GM23248 (cell line): ENCODE results near the gene CYB5D1. TPM values are rescaled to one million over a fixed set of nuclear protein-coding genes. Genes with fewer than 3 reads are reported as not detected.

Experiments
- DNase-seq: peaks from one replicate; pipeline ENCODE4 v3.0.0-alpha.2; 2015
- H2AFZ ChIP-seq: fragments of 200-600 bp; sonication (generic); 2 replicates; pipeline ENCODE4 v1.6.1; 2016; ENCODE audit warnings: antibody characterized with exemption
- H3F3A ChIP-seq: fragments of 200-600 bp; sonication (generic); 2 replicates; pipeline ENCODE4 v1.6.1; 2016; ENCODE audit warnings: mild to moderate bottlenecking, antibody characterized with exemption, mixed run types; ENCODE audit not compliant: insufficient read depth
- H3K27ac ChIP-seq: fragments of 200-600 bp; sonication (generic); 2 replicates; pipeline ENCODE4 v1.5.1; 2016; ENCODE audit warnings: mild to moderate bottlenecking
- H3K27me3 ChIP-seq: fragments of 200-600 bp; sonication (generic); replicated peaks from 2 replicates; pipeline ENCODE4 v1.6.1; 2016; ENCODE audit warnings: mild to moderate bottlenecking; ENCODE audit not compliant: insufficient read depth
- H3K36me3 ChIP-seq: fragments of 200-600 bp; sonication (generic); 2 replicates; pipeline ENCODE4 v1.6.1; 2016; ENCODE audit warnings: low read depth, mild to moderate bottlenecking
- H3K4me1 ChIP-seq: fragments of 200-600 bp; sonication (generic); 2 replicates; pipeline ENCODE4 v1.6.1; 2016; ENCODE audit warnings: mild to moderate bottlenecking; ENCODE audit not compliant: insufficient read depth
- H3K4me2 ChIP-seq: fragments of 200-600 bp; sonication (generic); one replicate; pipeline ENCODE4 v1.6.1; 2016; ENCODE audit warnings: mild to moderate bottlenecking; ENCODE audit not compliant: unreplicated experiment
- H3K4me3 ChIP-seq: fragments of 200-600 bp; sonication (generic); 2 replicates; pipeline ENCODE4 v1.5.1; 2016; ENCODE audit warnings: mild to moderate bottlenecking
- H3K79me2 ChIP-seq: fragments of 200-600 bp; sonication (generic); 2 replicates; pipeline ENCODE4 v1.6.1; 2016; ENCODE audit warnings: mild to moderate bottlenecking; ENCODE audit not compliant: insufficient read depth
- H3K9ac ChIP-seq: fragments of 200-600 bp; sonication (generic); 2 replicates; pipeline ENCODE4 v1.6.1; 2016; ENCODE audit warnings: mild to moderate bottlenecking
- H3K9me2 ChIP-seq: fragments of 200-600 bp; sonication (generic); 2 replicates; pipeline ENCODE4 v1.6.1; 2016; ENCODE audit warnings: mixed run types, mild to moderate bottlenecking, moderate library complexity; ENCODE audit not compliant: insufficient read depth
- H3K9me3 ChIP-seq: fragments of 200-600 bp; sonication (generic); one replicate; pipeline ENCODE4 v1.6.1; 2017; ENCODE audit warnings: low read depth
- H4K20me1 ChIP-seq: fragments of 200-600 bp; sonication (generic); 2 replicates; pipeline ENCODE4 v1.6.0; 2016; ENCODE audit not compliant: insufficient read depth
- EZH2 ChIP-seq: fragments of 200-600 bp; sonication (generic); IDR thresholded peaks from 2 replicates; pipeline ENCODE4 v1.6.1; 2018; ENCODE audit warnings: antibody characterized with exemption, mild to moderate bottlenecking; ENCODE audit not compliant: insufficient read depth, poor library complexity, severe bottlenecking
- EZH2phosphoT487 ChIP-seq: fragments of 200-600 bp; sonication (generic); IDR thresholded peaks from 2 replicates; pipeline ENCODE4 v1.6.1; 2018; ENCODE audit warnings: antibody characterized with exemption, moderate library complexity, mild to moderate bottlenecking, low read depth; ENCODE audit not compliant: insufficient read depth
- WGBS, 2 experiments: methylation state at CpG; one replicate each; pipeline ENCODE4 v1.1.6; 2015 to 2017; ENCODE audit warnings: low lambda C conversion rate in 2 of 2, low coverage in 1 of 2; ENCODE audit errors: missing lambda C conversion rate in 2 of 2; 5-methylcytosine and 5-hydroxymethylcytosine counted together
- in situ Hi-C: fragments of 300-500 bp; cut with MboI; formaldehyde crosslinking; loops from 2 replicates; pipeline ENCODE4 v1.15.0; 2020
- polyA plus RNA-seq: library from polyadenylated mRNA; unstranded; fragments of >200 nt; fragmentation: Nextera tagmentation; extraction: Ambion mirVana; gene quantifications from 2 replicates; pipeline ENCODE4 v1.2.1, GENCODE V29; 2016
- total RNA-seq: library from RNA; depleted of rRNA; stranded (reverse); fragments of >200 nt; shearing (Covaris generic); gene quantifications from 2 replicates; pipeline ENCODE4 v1.2.3, GENCODE V29; 2014

CYB5D1 gene
- total and polyA plus RNA-seq, 2 experiments from 2014 or later, result 9.9 to 11.0 TPM

GRCh38 chr17:7887038-7887481, 29.3 kb downstream of the CYB5D1 start:
- H3K36me3 ChIP-seq, result peaks cover 8% of the 10 kb centered on the region; the same call in 1 of the 2 replicates
- no peaks in the 10 kb centered on the region for H3K9me2 ChIP-seq
- H3K4me2 ChIP-seq, result peak overlapping the region; percentile 86
- 1 to 5% methylated on average over 8 of the region's 8 CpGs for WGBS, 2 experiments
- no peaks in the 10 kb centered on the region for H3K27me3 ChIP-seq
- H4K20me1 ChIP-seq, result no peaks in the 10 kb centered on the region
- H3K4me1 ChIP-seq, result peaks cover 38% of the 10 kb centered on the region
- peak overlapping the region; percentile 77 for H2AFZ ChIP-seq
- peak overlapping the region; percentile 90 for H3K4me3 ChIP-seq
- TF ChIP-seq EZH2phosphoT487 (no peak), EZH2 (no peak)
- peak overlapping the region; percentile 82 for H3K9ac ChIP-seq
- H3K79me2 ChIP-seq, result peaks cover 32% of the 10 kb centered on the region
- H3K9me3 ChIP-seq, result no peaks in the 10 kb centered on the region
- peaks cover 38% of the 10 kb centered on the region for H3F3A ChIP-seq
- in situ Hi-C loops, result no loop called here
- DNase-seq, result peak; percentile 73
- H3K27ac ChIP-seq, result peak overlapping the region; percentile 90

GRCh38 chr17:7887482-7888183, 29.8 kb downstream of the CYB5D1 start:
- Histone ChIP-seq H3K4me1 (peaks cover 38% of the 10 kb centered on the region), H3K9me3 (no peaks in the 10 kb centered on the region), H4K20me1 (no peaks in the 10 kb centered on the region), H3K27me3 (no peaks in the 10 kb centered on the region), H3K4me3 (peak overlapping the region; percentile 90), H3K36me3 (peaks cover 9% of the 10 kb centered on the region; the same call in 1 of the 2 replicates), H3K27ac (peak overlapping the region; percentile 90), H3F3A (peaks cover 38% of the 10 kb centered on the region), H3K9ac (peak overlapping the region; percentile 82), H2AFZ (peak overlapping the region; percentile 77), H3K79me2 (peaks cover 32% of the 10 kb centered on the region), H3K4me2 (peak overlapping the region; percentile 86), H3K9me2 (no peaks in the 10 kb centered on the region)
- in situ Hi-C loops, result no loop called here
- 1% methylated on average over 23 to 35 of the region's 35 CpGs for WGBS, 2 experiments
- peak; percentile 98 for DNase-seq
- TF ChIP-seq EZH2phosphoT487, result no peak
- TF ChIP-seq EZH2, result no peak

GRCh38 chr17:7888184-7888920, 30.5 kb downstream of the CYB5D1 start, which contains the start of gene CHD3:
TSS of gene CHD3 (plus strand) at chr17:7888789. CDS start at chr17:7889001, 212 bp downstream.
- H4K20me1 ChIP-seq, result no peaks in the 10 kb centered on the region
- H3K4me1 ChIP-seq, result peaks cover 38% of the 10 kb centered on the region
- H3K79me2 ChIP-seq, result peaks cover 32% of the 10 kb centered on the region
- H3K4me2 ChIP-seq, result peak within 1 kb of the TSS; percentile 86
- peak within 1 kb of the TSS; percentile 71 for H3K9ac ChIP-seq
- in situ Hi-C loops, result no loop called here
- H3K9me3 ChIP-seq, result no peaks in the 10 kb centered on the region
- DNase-seq, result peak; percentile 55
- peaks cover 9% of the 10 kb centered on the region; the same call in 1 of the 2 replicates for H3K36me3 ChIP-seq
- 52 to 54% methylated on average over 18 of the region's 18 CpGs for WGBS, 2 experiments
- no peaks in the 10 kb centered on the region for H3K27me3 ChIP-seq
- H2AFZ ChIP-seq, result peak within 1 kb of the TSS; percentile 73
- H3K27ac ChIP-seq, result peak within 1 kb of the TSS; percentile 90
- no peak for TF ChIP-seq EZH2
- no peak for TF ChIP-seq EZH2phosphoT487
- no peaks in the 10 kb centered on the region for H3K9me2 ChIP-seq
- H3F3A ChIP-seq, result peaks cover 36% of the 10 kb centered on the region
- H3K4me3 ChIP-seq, result peak within 1 kb of the TSS; percentile 90

GRCh38 chr17:7889166-7889955, 31.6 kb downstream of the CYB5D1 start:
- H3K27me3 ChIP-seq, result no peaks in the 10 kb centered on the region
- peak overlapping the region; percentile 86 for H3K4me2 ChIP-seq
- no peaks in the 10 kb centered on the region for H3K9me3 ChIP-seq
- peak; percentile 96 for DNase-seq
- peak overlapping the region; percentile 90 for H3K4me3 ChIP-seq
- H3F3A ChIP-seq, result peaks cover 32% of the 10 kb centered on the region
- H3K27ac ChIP-seq, result peak overlapping the region; percentile 90
- in situ Hi-C loops, result no loop called here
- H3K9ac ChIP-seq, result peak overlapping the region; percentile 71
- no peak overlapping the region for H2AFZ ChIP-seq
- 41 to 42% methylated on average over 11 of the region's 11 CpGs for WGBS, 2 experiments
- no peaks in the 10 kb centered on the region for H3K9me2 ChIP-seq
- peaks cover 32% of the 10 kb centered on the region for H3K79me2 ChIP-seq
- H3K36me3 ChIP-seq, result peaks cover 9% of the 10 kb centered on the region; the same call in 1 of the 2 replicates
- H4K20me1 ChIP-seq, result no peaks in the 10 kb centered on the region
- peaks cover 32% of the 10 kb centered on the region for H3K4me1 ChIP-seq
- TF ChIP-seq EZH2, result no peak
- no peak for TF ChIP-seq EZH2phosphoT487
